Upper lobe of left lung (tissue), 6 donors: ENCODE results near the gene EDNRB. TPM values are rescaled to one million over a fixed set of nuclear protein-coding genes. Genes with fewer than 3 reads are reported as not detected.

Source experiments
- ATAC-seq, 2 donors: fragments of 200-7000 bp; cut with Tn5 transposase; one replicate each; pipeline ENCODE4 v1.9.1; 2022; ENCODE audit warnings: mild to moderate bottlenecking in 2 of 2, moderate library complexity in 2 of 2; ENCODE audit not compliant: low FRiP score in 2 of 2
- DNase-seq, 2 donors: peaks; one replicate each; pipeline ENCODE4 v3.0.0-alpha.2; 2019 to 2020
- H3K27ac ChIP-seq, 4 donors: fragments of 200-600 bp; sonication (generic); one replicate each; pipeline ENCODE4 v1.5.1; 2016 to 2019
- H3K27me3 ChIP-seq, 4 donors: fragments of 200-600 bp; sonication (generic); one replicate each; pipeline ENCODE4 v1.5.1; 2017 to 2019
- H3K36me3 ChIP-seq, 4 donors: fragments of 200-600 bp; sonication (generic); one replicate each; pipeline ENCODE4 v1.5.1; 2016 to 2019
- H3K4me1 ChIP-seq, 4 donors: fragments of 200-600 bp; sonication (generic); one replicate each; pipeline ENCODE4 v1.5.1; 2018 to 2019
- H3K4me3 ChIP-seq, 4 donors: fragments of 200-600 bp; sonication (generic); one replicate each; pipeline ENCODE4 v1.5.1; 2017 to 2019; ENCODE audit warnings: mild to moderate bottlenecking in 2 of 4, moderate library complexity in 1 of 4
- H3K9me3 ChIP-seq, 4 donors: fragments of 200-600 bp; sonication (generic); one replicate each; pipeline ENCODE4 v1.5.1; 2018 to 2019
- EP300 ChIP-seq, 4 donors: sonication (generic); formaldehyde crosslinking; IDR thresholded peaks; one replicate each; pipeline ENCODE4 v1.5.1; 2017; ENCODE audit warnings: antibody characterized with exemption in 4 of 4, control low read depth in 2 of 4
- POLR2A ChIP-seq, 4 donors: fragments of 450-650 bp; IDR thresholded peaks; one replicate each; pipeline ENCODE4 v1.5.1; 2016 to 2017; ENCODE audit warnings: antibody characterized with exemption in 4 of 4, mild to moderate bottlenecking in 2 of 4
- POLR2AphosphoS5 ChIP-seq, 2 donors: sonication (generic); formaldehyde crosslinking; IDR thresholded peaks; one replicate each; pipeline ENCODE4 v1.5.1; 2017; ENCODE audit warnings: antibody characterized with exemption in 2 of 2
- WGBS, 2 donors: methylation state at CpG; one replicate each; pipeline ENCODE4 v1.1.5; 2017 to 2018; 5-methylcytosine and 5-hydroxymethylcytosine counted together
- total RNA-seq, 6 donors: library from RNA; depleted of rRNA in 4 of 6; stranded (reverse); fragments of >200 nt in 4 of 6; gene quantifications; one replicate each; pipeline versions ENCODE4 v1.1.0 to v1.2.1, GENCODE V29; 2016 to 2021
- TF ChIP-seq, protein P1 (sequence below), 6 experiments: fragments of 450-650 bp in 4 of 6; fragments of 200-600 bp in 2 of 6; sonication (generic) in 2 of 6; IDR thresholded peaks; one replicate each; pipeline ENCODE4 v1.5.1; 2016 to 2019; ENCODE audit warnings: antibody characterized with exemption in 6 of 6
- donor health status: DM: no; HTN: no; CAD: no; lungs with moderate emphysema.
- donor health status: DM: no; HTN: yes; CAD: no; lungs with severe emphysema.

Gene EDNRB
- total RNA-seq, 6 donors from 2014 or later, result 28.5 to 146 (median 52.4) TPM

DNA sequence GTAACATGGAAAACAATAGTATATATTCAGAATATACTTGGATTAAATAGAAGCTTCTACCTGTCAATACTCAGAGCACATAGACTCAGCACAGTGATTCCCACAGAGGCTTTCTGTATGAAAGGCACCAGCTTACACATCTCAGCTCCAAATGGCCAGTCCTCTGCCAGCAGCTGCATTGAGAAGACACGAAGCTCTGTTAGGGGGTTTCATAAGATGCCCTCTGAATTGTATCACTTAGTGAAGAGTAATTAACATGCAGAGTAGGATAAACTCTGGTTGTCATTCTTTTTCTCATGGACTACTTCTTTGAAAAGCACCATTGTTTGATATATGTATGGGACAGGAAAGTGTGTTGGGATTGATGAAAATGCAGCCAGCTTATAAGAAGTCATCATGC, 15.2 kb downstream of the EDNRB start:
- DNase-seq, result no peak
- Histone ChIP-seq H3K36me3 (peaks cover 0 to 6% (median 2%) of the 10 kb centered on the region in 4 donors), H3K27ac (no peak overlapping the region), H3K27me3 (no peaks in the 10 kb centered on the region), H3K4me1 (peaks cover 0 to 8% (median 0%) of the 10 kb centered on the region in 4 donors), H3K9me3 (peaks cover 0 to 13% (median 2%) of the 10 kb centered on the region in 4 donors), H3K4me3 (no peak overlapping the region)
- 89 to 100% methylated on average over 1 of the region's 1 CpG for WGBS, 2 donors
- TF ChIP-seq POLR2AphosphoS5 (IDR thresholded peaks at IDR 0.05), result no peak
- no peak for TF ChIP-seq EP300 (IDR thresholded peaks at IDR 0.05)
- no peak for TF ChIP-seq POLR2A (IDR thresholded peaks at IDR 0.05)
- TF ChIP-seq, protein P1, sequence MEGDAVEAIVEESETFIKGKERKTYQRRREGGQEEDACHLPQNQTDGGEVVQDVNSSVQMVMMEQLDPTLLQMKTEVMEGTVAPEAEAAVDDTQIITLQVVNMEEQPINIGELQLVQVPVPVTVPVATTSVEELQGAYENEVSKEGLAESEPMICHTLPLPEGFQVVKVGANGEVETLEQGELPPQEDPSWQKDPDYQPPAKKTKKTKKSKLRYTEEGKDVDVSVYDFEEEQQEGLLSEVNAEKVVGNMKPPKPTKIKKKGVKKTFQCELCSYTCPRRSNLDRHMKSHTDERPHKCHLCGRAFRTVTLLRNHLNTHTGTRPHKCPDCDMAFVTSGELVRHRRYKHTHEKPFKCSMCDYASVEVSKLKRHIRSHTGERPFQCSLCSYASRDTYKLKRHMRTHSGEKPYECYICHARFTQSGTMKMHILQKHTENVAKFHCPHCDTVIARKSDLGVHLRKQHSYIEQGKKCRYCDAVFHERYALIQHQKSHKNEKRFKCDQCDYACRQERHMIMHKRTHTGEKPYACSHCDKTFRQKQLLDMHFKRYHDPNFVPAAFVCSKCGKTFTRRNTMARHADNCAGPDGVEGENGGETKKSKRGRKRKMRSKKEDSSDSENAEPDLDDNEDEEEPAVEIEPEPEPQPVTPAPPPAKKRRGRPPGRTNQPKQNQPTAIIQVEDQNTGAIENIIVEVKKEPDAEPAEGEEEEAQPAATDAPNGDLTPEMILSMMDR (IDR thresholded peaks at IDR 0.05), result no peak
- ATAC-seq, result no peak

DNA sequence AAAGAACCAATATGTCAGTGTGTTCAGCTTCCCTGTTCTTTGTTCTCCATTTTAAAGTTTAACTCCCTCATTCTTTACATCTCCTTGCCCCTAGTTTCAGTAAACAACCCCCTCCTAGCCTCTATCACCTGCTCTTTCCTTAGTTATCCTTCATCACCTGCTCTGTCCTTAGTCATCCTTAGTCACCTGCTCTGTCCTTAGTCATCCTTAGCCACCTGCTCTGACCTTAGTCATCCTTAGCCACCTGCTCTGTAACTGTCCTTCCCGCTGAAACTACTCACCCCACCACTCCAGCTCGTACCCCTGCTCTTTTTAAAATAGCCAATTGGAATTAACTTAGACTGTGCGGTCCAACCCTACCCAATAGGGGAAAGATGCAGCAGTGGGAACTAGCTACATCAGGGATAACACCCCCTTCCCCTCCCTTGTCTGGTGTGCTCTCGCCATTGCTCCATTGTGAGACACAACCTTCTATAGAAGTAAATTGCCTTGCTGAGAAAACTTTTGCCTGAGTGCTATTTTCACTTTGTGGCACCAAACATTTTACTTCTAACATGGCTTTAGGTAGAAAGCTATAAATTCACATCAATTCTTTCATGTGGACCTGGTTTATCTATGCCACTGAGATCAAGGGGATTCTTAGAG, 16.2 kb downstream of the EDNRB start:
- 89 to 97% methylated on average over 4 of the region's 4 CpGs for WGBS, 2 donors
- H3K36me3 ChIP-seq, result peaks cover 0 to 6% (median 2%) of the 10 kb centered on the region in 4 donors
- no peak for ATAC-seq
- H3K4me1 ChIP-seq, result peaks cover under 1 to 12% (median 3%) of the 10 kb centered on the region in 4 donors
- H3K27me3 ChIP-seq, result no peaks in the 10 kb centered on the region
- TF ChIP-seq, protein P1 (IDR thresholded peaks at IDR 0.05), result no peak
- TF ChIP-seq POLR2A (IDR thresholded peaks at IDR 0.05) (no peak), POLR2AphosphoS5 (IDR thresholded peaks at IDR 0.05) (no peak), EP300 (IDR thresholded peaks at IDR 0.05) (no peak)
- H3K4me3 ChIP-seq, result no peak overlapping the region
- H3K27ac ChIP-seq, result no peak overlapping the region
- no peak for DNase-seq
- peaks cover 0 to 13% (median 2%) of the 10 kb centered on the region in 4 donors for H3K9me3 ChIP-seq

DNA sequence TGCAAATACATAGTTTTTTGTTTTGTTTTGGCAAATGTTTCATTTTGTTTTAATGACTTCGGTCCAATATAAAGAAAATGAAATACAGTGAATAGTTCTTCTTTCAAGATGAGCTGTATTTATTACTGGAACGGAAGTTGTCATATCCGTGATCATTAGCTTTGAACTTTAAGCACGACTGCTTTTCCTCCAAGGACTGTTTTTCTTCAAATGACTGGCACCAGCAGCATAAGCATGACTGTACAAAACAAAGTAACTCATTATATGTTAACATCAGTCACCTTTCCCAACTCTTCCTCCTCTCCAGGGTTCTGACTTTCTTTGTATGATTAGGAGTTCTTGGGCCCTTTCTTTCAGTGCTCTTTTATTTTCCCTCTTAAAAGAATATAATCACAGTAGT, 20.5 kb downstream of the EDNRB start:
- TF ChIP-seq, protein P1 (IDR thresholded peaks at IDR 0.05), result no peak
- no peak for TF ChIP-seq POLR2AphosphoS5 (IDR thresholded peaks at IDR 0.05)
- peak in 1 of 4 donors; percentile 39 for TF ChIP-seq EP300 (IDR thresholded peaks at IDR 0.05)
- no peak for TF ChIP-seq POLR2A (IDR thresholded peaks at IDR 0.05)
- DNase-seq (no peak), ATAC-seq (no peak)
- H3K4me1 ChIP-seq, result peaks cover 7 to 17% (median 10%) of the 10 kb centered on the region in 4 donors
- H3K9me3 ChIP-seq, result peaks cover 0 to 11% (median 2%) of the 10 kb centered on the region in 4 donors
- peaks cover 0 to 6% (median 2%) of the 10 kb centered on the region in 4 donors for H3K36me3 ChIP-seq
- WGBS, 2 donors, result 37 to 43% methylated on average over 4 of the region's 4 CpGs
- H3K27me3 ChIP-seq, result no peaks in the 10 kb centered on the region
- H3K27ac ChIP-seq, result peak overlapping the region; percentile 15 to 78 (median 62)
- peak overlapping the region in 1 of 4 donors; percentile 5 for H3K4me3 ChIP-seq

DNA sequence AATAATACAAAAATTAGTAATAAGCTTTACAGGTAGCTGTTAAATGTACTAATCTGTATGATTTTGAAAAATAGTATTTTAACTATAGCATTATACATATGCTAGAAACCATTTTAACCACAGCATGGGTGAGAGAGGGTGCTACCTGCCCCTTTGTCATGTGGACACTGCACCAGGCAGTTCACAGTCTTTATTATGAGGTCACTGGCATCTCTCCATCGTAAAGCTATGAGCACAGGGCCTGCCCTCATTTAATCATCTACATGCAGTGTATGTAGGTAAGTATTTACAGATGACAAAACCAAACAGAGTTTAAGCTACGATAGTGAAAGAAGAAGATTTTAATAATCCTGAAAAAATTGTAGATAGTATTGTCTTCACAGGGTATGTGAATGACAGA, 21.7 kb downstream of the EDNRB start:
- peaks cover 7 to 17% (median 10%) of the 10 kb centered on the region in 4 donors for H3K4me1 ChIP-seq
- ATAC-seq (no peak), DNase-seq (no peak)
- no peaks in the 10 kb centered on the region for H3K27me3 ChIP-seq
- TF ChIP-seq, protein P1 (IDR thresholded peaks at IDR 0.05), result no peak
- TF ChIP-seq POLR2AphosphoS5 (IDR thresholded peaks at IDR 0.05) (no peak), POLR2A (IDR thresholded peaks at IDR 0.05) (no peak), EP300 (IDR thresholded peaks at IDR 0.05) (no peak)
- H3K4me3 ChIP-seq, result no peak overlapping the region
- no peaks in the 10 kb centered on the region for H3K36me3 ChIP-seq
- WGBS, 2 donors, result 47 to 52% methylated on average over 2 of the region's 2 CpGs
- H3K9me3 ChIP-seq, result no peaks in the 10 kb centered on the region
- H3K27ac ChIP-seq, result peak overlapping the region; percentile 51 to 78 (median 62)
